Lower leg skin (tissue), 3 donors: ENCODE results near the gene FBXO7.

ENCODE experiments used
- CTCF ChIP-seq, 3 donors: fragments of 450-650 bp; IDR thresholded peaks; one replicate each; pipeline ENCODE4 v1.5.1; 2016; ENCODE audit warnings: antibody characterized with exemption in 3 of 3, mild to moderate bottlenecking in 3 of 3, moderate library complexity in 2 of 3
- POLR2A ChIP-seq, 2 donors: fragments of 450-650 bp; IDR thresholded peaks; one replicate each; pipeline ENCODE4 v1.6.1; 2016 to 2017; ENCODE audit warnings: antibody characterized with exemption in 2 of 2, mild to moderate bottlenecking in 1 of 2, moderate library complexity in 1 of 2

GRCh38 chr22:32548039-32548438 lies 73.4 kb downstream of the FBXO7 start:
- TF ChIP-seq CTCF (IDR thresholded peaks at IDR 0.05) (no peak), POLR2A (IDR thresholded peaks at IDR 0.05) (no peak)
